Right lobe of liver (tissue), 6 donors: ENCODE measurements around the gene ADGRD1. TPM values are rescaled to one million over a fixed set of nuclear protein-coding genes. Genes with fewer than 3 reads are reported as not detected.

Experiments
- ATAC-seq, 4 donors: fragments of 200-7000 bp; cut with Tn5 transposase; one replicate each; pipeline ENCODE4 v1.9.1; 2020; ENCODE audit warnings: mild to moderate bottlenecking in 4 of 4, moderate library complexity in 4 of 4
- DNase-seq, 3 donors: peaks; one replicate each; pipeline ENCODE4 v3.0.0-alpha.2; 2020
- H3K27ac ChIP-seq, 3 donors: fragments of 200-600 bp; one replicate each; pipeline ENCODE4 v1.8.0; 2022
- H3K27me3 ChIP-seq, 2 donors: fragments of 200-600 bp; one replicate each; pipeline ENCODE4 v1.8.0; 2022
- H3K36me3 ChIP-seq, 4 donors: fragments of 200-600 bp; sonication (generic) in 1 of 4; one replicate each; pipeline versions ENCODE4 v1.5.1 to v1.8.0; 2017 to 2022; ENCODE audit warnings: control low read depth in 1 of 4
- H3K4me1 ChIP-seq, 4 donors: fragments of 200-600 bp; sonication (generic) in 1 of 4; one replicate each; pipeline versions ENCODE4 v1.5.1 to v1.8.0; 2017 to 2022; ENCODE audit warnings: control low read depth in 1 of 4
- H3K4me3 ChIP-seq, 3 donors: fragments of 200-600 bp; one replicate each; pipeline ENCODE4 v1.8.0; 2022
- H3K9me3 ChIP-seq, 4 donors: fragments of 200-600 bp; sonication (generic) in 1 of 4; one replicate each; pipeline versions ENCODE4 v1.5.1 to v1.8.0; 2017 to 2022; ENCODE audit warnings: control low read depth in 1 of 4
- POLR2A ChIP-seq: fragments of 450-650 bp; IDR thresholded peaks from one replicate; pipeline ENCODE4 v1.6.1; 2017; ENCODE audit warnings: antibody characterized with exemption, mild to moderate bottlenecking
- WGBS: methylation state at CpG from one replicate; pipeline ENCODE4 v1.1.6; 2018; ENCODE audit warnings: low coverage, low lambda C conversion rate; ENCODE audit not compliant: insufficient coverage; ENCODE audit errors: missing lambda C conversion rate; 5-methylcytosine and 5-hydroxymethylcytosine counted together
- intact Hi-C, 2 donors: fragments of 100-400 bp; cut with DNase I; formaldehyde crosslinking; loops; one replicate each; pipeline versions ENCODE4 v1.11.2 to v1.14.1; 2022
- total RNA-seq, 6 experiments: library from RNA; depleted of rRNA in 2 of 6; stranded (reverse); fragments of >200 nt in 2 of 6; fragmentation: NEBNext Ultra II Directional in 3 of 6; extraction: Animal tissue kit (Norgen Biotek cat#: 25700) in 3 of 6; gene quantifications; one replicate each; pipeline versions ENCODE4 v1.1.0 to v1.2.4, GENCODE V29; 2016 to 2023
- TF ChIP-seq, protein P1 (sequence below), 4 donors: fragments of 200-600 bp in 3 of 4; fragments of 450-650 bp in 1 of 4; IDR thresholded peaks; one replicate each; pipeline versions ENCODE4 v1.5.1 to v1.8.0; 2016 to 2022; ENCODE audit warnings: antibody characterized with exemption in 4 of 4, mild to moderate bottlenecking in 2 of 4
- donor health status: DM: no; HTN: yes; CAD: no.
- donor health status: DM: no; HTN: no; CAD: no.
- donor health status: DM: no; HTN: no; CAD: no.
- donor health status: DM: no; HTN: yes; CAD: no.
- donor health status: DM: no; HTN: yes; CAD: no.

Gene ADGRD1
- total RNA-seq, 6 experiments from 2014 or later: 4.7 to 17.0 (median 10.9) TPM

DNA sequence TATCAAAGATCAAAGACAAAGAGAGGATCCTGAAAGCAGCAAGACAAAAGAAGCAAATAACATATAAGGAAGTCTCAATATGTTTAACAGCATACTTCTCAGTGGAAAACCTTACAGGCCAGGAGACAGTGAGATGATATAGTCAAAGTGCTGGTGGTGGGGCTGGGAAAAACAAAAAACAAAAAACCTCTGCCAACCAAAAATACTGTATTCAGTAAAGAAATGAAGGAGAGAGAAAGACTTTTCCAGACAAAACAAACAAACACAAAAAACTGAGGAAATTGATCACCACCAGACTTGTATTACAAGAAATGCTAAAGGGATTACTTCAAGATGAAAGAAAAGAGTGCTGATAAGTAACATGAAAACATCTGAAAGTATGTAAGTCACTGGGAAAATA is 221.2 kb downstream of the ADGRD1 start:
- no peak overlapping the region for H3K4me3 ChIP-seq
- no peak for TF ChIP-seq POLR2A
- TF ChIP-seq, protein P1, sequence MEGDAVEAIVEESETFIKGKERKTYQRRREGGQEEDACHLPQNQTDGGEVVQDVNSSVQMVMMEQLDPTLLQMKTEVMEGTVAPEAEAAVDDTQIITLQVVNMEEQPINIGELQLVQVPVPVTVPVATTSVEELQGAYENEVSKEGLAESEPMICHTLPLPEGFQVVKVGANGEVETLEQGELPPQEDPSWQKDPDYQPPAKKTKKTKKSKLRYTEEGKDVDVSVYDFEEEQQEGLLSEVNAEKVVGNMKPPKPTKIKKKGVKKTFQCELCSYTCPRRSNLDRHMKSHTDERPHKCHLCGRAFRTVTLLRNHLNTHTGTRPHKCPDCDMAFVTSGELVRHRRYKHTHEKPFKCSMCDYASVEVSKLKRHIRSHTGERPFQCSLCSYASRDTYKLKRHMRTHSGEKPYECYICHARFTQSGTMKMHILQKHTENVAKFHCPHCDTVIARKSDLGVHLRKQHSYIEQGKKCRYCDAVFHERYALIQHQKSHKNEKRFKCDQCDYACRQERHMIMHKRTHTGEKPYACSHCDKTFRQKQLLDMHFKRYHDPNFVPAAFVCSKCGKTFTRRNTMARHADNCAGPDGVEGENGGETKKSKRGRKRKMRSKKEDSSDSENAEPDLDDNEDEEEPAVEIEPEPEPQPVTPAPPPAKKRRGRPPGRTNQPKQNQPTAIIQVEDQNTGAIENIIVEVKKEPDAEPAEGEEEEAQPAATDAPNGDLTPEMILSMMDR (IDR thresholded peaks at IDR 0.05): no peak
- ATAC-seq (no peak), DNase-seq (no peak)
- no peaks in the 10 kb centered on the region for H3K4me1 ChIP-seq
- no peaks in the 10 kb centered on the region for H3K36me3 ChIP-seq
- no peak overlapping the region for H3K27ac ChIP-seq
- no peaks in the 10 kb centered on the region for H3K27me3 ChIP-seq
- intact Hi-C loops: no loop called here
- H3K9me3 ChIP-seq: peaks cover 0 to 5% (median 0%) of the 10 kb centered on the region in 4 donors

DNA sequence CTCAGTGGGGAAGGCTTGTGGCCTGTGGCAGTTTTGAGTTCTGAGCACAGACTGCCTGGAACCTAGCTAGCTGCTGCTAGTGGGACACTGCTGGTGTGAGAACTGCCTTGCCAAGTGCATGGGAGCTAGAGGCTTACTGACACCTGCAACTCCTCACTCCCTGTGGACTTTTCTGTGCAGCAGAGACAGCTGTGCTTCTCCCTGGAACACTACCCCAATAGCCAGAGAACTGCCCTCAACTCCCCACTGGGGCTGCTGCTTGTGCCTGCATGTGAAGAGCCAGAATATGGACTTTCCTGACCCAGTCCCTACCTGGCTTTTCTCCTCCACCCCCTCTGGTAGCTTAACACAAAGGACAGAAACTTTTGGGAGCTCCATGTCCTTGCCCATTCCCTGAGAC is 222.6 kb downstream of the ADGRD1 start:
- Histone ChIP-seq H3K27me3 (no peaks in the 10 kb centered on the region), H3K4me1 (no peaks in the 10 kb centered on the region), H3K27ac (no peak overlapping the region), H3K9me3 (peaks cover 0 to 5% (median 0%) of the 10 kb centered on the region in 4 donors), H3K4me3 (no peak overlapping the region), H3K36me3 (no peaks in the 10 kb centered on the region)
- TF ChIP-seq, protein P1 (IDR thresholded peaks at IDR 0.05): no peak
- no peak for TF ChIP-seq POLR2A
- intact Hi-C loops: no loop called here
- no peak for ATAC-seq
- DNase-seq: no peak

DNA sequence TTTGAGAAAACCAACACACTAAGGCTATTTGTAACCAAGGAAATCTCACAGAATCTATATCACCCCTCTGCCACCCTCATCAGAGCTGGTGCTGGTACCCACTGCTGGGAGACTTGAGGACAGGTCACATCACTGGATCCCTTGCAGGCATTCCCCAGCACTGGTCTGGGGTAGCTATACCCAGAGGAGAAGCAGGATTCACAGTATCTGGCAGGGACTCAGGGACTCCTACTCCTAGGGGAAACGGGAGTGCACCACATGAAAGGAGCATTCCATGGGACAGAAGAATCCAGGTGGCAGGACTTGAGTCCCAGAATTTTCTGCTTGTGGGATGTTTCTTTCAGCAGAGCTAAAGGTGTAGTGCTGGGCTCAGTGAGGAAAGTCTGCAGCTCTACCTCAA is 223.2 kb downstream of the ADGRD1 start:
- H3K36me3 ChIP-seq: no peaks in the 10 kb centered on the region
- 80% methylated on average over 1 of the region's 1 CpG for WGBS
- H3K4me1 ChIP-seq: no peaks in the 10 kb centered on the region
- no peak for TF ChIP-seq POLR2A
- TF ChIP-seq, protein P1 (IDR thresholded peaks at IDR 0.05): no peak
- ATAC-seq: no peak
- DNase-seq: no peak
- no peaks in the 10 kb centered on the region for H3K27me3 ChIP-seq
- no peak overlapping the region for H3K4me3 ChIP-seq
- peaks cover 0 to 5% (median 0%) of the 10 kb centered on the region in 4 donors for H3K9me3 ChIP-seq
- intact Hi-C loops: no loop called here
- H3K27ac ChIP-seq: no peak overlapping the region

DNA sequence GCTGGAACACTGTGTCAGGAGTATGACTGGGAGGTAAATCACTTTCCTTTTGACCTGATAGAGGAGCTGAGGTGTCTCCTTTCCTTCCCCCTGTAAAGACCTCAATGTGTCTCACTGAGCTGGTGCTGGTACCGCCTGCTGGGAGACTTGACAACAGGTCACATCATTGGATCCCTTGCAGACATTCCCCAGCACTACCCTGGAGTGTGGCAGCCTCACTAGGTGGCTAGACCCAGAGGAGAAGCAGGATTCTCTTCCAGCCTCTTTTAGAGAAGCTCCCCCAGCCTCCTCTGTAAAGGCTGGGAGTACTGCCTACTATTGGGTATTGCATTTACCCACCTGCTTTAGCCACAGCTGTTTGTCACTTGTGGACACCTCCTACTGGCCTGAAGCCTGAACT is 223.9 kb downstream of the ADGRD1 start:
- WGBS: no CpG with 5 or more reads among the region's 1 CpG

More for the DNA sequence above, 223.9 kb downstream of the ADGRD1 start:
- Histone ChIP-seq H3K9me3 (peaks cover 0 to 5% (median 0%) of the 10 kb centered on the region in 4 donors), H3K36me3 (no peaks in the 10 kb centered on the region), H3K27ac (no peak overlapping the region), H3K27me3 (no peaks in the 10 kb centered on the region), H3K4me3 (no peak overlapping the region), H3K4me1 (no peaks in the 10 kb centered on the region)
- ATAC-seq (no peak), DNase-seq (no peak)
- no peak for TF ChIP-seq POLR2A
- TF ChIP-seq, protein P1 (IDR thresholded peaks at IDR 0.05): no peak
- intact Hi-C loops: no loop called here
